ENCODE measurements around the gene DIPK1B.

The DIPK1B gene

DNA sequence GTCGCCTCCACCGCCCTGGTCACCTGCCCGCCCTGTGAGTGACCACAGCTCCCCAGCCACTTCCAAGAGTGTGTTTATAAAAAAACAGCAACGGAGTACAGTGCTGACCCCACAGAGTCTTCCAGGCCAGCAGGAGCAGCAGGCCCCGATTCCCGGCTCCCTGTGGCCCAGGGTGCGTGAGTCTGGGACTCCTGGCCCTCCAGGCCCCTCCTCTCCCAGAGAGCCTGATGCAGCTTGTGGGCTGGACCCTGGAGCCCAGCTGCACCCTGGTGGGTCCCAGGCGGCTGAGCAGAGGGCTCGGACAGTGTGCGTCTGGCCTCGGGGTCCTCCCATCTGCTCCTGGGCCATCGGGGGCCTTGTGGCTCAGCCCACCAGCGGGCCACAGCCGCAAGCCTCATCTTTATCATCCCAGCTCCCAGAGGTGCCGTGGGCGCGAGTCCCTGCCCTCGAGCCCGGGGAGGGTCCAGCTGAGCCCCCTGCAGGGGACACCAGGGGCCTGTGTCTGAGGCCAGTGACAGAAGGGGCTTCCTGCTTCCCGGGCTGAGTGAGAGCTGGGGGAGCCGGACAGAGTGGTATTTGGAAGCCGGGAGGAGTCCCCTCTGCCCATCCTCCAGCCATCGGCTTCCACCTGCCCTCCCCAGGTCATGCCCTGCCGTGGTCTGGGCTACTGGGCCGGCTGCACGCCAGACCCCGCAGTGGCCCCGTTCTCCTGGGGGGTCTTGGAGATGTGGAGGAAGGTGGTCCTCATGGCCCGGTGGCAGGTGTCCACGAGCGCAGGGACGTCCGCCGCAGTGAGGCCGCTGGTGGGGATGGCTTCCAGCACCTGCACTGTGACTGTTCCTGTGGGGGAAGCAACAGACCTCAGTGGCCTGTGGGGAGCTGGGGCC lies 39.0 kb upstream of the DIPK1B start:
- DNase-seq = no peak

DNA sequence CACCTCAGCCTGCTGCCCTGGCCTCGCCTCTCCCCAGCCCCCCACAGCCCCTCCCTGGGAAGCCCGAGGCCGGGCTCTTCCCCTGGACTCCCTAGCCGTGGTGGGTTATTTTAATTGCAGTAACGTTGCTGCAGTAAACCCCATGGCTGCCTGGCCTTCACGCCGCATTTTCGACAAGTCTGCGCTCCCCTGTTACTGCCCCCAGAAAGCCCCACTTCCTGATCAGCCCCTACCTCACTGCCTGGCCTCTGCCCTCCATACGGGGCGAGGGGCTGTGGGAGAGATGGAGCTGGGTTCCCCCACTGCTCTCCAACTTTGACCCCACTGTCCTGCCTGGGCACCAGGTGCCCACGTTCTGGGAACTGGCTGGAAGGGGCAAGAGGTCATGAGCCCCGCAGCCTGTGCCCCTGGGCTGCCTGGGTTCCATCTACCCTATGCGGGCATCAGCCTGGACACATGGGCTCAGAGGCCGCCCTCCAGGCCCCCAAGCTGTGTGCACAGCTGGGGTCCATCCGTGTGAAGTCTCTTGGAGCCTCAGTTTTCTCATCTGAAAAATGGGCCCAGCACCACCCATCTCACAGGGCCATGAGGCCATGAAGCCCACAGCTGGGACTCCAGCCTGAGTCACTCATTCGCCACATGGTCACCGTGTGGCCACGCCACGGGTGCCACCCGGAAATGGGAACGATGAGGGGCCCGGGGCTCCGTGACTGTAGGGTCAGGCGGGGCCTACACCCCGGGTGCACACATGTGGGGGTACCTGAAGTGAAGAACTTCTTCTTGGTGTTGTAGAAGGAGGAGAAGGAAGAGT lies 38.2 kb upstream of the DIPK1B start:
- no peak for DNase-seq

DNA sequence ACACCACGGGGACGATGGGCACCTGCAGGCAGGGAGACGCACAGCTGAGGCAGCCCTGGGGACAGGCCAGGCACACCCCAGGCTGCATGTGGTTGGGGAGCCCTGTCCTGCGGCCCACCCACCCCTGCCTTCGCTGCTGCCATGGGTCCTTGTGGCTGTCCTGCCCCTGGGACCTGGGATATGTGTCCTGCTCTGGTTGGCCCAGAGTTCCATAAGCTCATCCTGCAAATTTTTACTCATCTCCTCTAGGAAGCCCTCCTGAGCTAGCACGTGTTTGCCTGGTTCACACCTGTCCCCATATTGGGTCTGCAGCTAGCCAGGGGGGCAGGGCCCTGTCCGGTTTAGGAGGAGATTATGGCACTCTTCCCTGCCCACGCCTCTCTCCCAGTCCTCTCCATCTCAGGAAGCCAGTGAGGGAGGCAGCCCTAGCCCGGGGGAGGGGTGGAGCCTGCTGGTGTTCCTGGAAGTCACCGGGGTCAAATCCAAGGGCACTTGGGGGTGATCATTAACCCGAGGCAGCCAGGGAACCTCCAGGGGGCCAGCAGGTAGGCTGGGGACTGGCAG lies 37.5 kb upstream of the DIPK1B start:
- DNase-seq = no peak

DNA sequence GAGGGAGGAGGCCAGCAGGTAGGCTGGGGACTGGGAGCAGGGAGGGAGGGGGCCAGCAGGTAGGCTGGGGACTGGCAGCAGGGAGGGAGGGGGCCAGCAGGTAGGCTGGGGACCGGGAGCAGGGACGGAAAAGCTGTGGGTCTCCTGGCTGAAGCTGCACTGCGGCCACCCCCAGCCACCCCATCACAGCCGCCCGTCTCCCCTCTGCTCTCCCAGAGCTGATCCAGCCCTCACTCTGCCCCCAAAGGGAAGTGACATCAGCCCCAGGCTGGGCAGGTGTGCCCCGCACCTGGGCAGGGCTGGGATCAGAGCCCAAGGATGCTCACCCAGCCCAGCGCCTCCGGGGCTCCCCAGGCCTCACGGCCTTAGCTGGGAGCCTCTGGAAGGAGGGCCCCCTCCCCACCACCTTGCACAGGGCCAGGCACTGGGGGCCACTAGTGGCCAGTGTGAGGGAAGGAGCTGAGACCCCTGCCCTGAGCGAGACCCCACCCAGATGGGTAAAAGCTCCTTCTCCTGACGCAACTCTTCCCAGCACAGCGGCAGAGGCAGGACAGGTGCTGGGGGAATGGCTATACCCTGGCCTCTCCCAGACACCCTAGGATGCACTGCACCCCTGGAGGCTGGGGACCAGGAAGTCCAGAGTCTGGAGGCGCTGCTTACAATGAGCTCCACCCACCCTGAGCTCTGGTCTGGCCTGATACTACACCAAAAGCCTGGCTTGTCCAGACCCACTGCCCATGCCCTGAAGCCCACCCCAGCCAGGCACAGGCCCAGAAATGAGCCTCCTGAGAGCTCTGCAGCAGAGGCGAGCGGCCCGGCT lies 36.7 kb upstream of the DIPK1B start:
- DNase-seq = no peak

DNA sequence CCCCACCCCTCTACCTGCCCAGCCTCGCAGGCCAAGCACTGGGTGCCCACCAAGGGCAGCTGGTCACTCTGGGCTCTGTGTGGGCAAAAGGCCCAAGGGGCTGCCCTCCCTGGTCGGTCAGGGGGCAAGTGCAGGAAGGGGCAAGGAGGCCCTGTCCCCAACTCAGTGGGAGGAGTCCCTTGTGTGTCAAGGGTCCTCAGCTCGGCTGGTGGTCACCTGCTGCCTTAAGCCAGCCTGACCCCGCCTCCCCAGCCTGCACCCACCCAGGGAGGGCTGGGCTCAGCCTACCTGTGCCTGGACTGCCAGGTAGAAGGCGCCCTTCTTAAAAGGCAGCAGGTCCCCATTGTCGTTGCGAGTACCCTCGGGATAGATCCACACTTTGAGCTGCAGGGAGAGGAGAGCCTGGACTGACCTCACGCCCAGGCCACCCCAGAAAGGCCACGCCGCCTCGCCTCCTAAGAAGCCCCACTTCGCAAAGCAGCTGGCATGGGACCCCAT lies 36.0 kb upstream of the DIPK1B start:
- DNase-seq = no peak

DNA sequence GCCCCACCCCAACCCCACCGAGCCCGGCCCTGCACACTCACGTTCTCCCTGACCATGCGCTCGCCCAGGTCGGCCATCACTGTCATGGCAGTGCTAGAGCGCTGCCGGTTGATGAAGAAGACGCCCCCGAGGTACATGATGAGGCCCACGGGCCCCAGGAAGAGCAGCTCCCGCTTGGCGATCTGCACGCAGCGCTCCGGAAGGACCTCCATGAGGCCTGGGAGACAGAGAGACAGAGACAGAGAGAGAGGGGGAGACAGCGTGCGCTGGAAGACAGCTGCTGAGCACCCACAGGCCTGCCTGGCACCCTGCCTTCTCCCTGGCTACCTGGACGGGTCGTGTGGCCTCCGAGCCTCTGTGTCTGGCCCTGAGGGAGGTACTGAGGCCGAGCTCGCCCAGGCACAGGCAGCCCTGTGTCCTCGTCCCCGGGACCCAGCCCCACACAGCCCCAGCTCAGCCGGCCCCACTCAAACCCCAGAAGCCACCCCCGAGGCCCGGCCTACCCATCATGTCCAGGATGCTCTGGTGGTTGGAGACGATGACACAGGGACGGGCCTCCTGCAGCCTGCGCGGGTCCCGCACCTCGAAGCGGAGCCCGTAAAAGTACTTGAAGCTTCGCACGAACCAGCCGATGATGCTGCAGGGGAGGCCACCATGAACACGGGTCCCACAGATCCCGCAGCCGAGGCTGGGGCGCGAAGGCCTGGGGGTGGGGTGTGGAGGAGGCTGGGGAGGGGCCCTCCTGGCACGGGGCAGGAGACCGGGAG lies 35.3 kb upstream of the DIPK1B start:
- no peak for DNase-seq

DNA sequence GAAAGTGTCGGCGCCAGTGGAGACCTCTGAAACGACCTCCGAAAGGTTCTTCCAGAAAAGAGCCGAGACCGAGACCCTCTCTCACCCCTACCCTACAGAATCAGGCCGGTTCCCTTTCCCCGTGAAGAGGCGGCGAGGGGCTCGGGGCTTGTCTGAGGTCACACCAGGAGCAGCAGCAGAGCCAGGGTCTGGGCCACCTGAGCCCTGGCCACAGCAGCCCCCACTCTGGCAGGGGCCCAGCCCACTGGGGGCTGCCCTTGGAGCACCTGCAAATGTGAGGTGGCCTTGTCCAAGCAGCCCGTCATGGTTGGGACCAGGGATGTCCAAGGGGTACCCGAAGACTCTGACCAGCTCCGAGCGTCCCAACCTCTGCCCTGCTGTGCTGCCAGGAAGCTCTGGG lies 34.3 kb upstream of the DIPK1B start:
- no peak for DNase-seq

DNA sequence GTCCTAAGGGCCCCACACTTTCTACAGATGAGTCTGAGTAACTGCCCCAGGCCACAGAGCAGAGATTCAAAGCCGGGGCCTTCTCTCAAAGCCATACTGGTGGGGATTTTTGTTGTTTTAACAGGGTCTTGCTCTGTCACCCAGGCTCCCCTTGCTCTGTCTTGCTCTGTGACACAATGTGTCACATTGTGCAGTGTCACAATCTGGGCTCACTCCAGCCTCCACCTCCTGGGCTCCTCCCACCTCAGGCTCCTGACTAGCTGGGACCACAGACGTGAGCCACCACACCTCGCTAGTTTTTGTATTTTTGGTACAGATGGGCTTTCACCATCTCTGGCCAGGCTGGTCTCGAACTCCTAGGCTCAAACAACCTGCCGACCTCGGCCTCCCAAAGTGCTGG lies 33.7 kb upstream of the DIPK1B start:
- no peak for DNase-seq

DNA sequence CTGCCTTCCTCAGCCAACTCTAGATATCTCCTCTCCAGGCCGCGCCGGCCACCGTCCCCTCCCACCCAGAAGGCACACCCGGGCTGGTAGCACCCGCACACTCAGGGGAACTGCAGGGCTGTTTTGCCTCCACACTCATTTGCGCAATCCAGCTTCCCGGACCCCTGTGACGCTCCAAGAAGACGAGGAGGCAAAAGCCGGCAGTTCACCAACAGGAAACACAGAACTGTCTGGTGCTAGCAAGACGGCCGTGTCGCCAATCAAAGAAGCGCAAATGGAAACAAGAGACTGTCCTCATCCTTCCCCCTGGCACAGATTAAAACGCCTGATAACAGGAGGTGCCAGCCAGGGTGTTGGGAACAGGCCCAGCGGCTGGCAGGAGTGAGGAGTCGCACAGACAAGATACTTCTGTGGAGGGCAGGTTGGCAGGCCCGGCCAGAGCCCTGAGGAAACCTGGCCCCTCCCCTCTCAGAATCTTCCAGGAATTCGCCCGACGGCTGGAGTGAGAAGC lies 32.9 kb upstream of the DIPK1B start:
- DNase-seq = no peak

DNA sequence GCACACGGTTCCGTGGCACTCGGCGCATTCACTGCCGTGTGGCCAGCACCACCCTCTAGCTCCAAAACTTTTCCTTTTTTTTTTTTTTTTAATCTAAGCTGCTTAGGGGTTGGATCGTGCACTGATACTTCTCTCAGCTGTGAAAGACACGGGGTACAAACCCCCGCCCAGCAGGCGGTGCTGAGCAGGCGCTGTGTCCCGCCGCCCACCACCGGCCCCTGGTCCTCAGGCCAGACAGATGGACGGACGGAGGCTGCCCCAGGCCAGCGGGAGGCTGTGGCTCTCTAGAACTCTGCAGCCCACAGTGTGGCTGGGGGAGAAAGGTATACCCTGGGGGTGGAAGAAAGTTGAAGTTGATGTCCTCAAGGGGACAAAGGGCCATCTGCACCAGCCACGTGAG lies 31.3 kb upstream of the DIPK1B start:
- DNase-seq = no peak

DNA sequence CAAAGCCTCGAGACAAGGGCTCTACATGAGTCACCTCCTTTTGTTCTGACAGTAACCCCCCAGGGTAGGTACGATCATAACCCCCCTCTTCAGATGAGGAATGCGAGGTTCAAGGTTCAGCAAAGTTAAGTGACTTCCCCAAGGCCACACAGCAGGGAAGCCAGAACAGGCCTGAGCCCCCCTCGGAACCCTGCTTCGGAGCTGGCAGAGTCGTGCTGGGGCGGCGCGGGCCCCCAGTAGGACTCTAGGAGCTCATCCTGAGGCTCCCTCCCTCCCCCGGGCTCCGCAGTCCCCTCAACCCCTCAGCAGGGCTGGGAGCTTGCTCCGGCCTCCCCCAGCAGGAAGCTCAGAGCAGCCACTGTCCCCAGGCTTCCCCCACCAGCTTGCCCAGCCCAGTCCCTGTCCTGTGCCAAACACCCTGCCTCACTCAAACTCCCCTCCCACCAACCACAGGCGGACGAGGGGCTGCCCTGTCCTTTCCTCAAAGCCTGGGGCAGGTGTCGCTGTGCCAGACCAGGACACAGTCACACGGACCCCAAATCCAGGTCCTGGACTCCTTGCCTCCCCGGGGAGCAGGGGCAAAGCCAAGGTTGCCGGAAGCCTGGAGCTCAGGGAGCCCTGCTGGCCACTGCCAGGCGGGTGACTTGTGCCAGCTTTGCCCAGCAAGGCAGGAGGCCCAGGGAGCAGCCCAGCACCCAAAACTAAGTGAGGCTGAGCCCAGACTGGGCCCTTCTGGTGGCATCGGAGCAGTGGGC lies 30.2 kb upstream of the DIPK1B start:
- DNase-seq = no peak

DNA sequence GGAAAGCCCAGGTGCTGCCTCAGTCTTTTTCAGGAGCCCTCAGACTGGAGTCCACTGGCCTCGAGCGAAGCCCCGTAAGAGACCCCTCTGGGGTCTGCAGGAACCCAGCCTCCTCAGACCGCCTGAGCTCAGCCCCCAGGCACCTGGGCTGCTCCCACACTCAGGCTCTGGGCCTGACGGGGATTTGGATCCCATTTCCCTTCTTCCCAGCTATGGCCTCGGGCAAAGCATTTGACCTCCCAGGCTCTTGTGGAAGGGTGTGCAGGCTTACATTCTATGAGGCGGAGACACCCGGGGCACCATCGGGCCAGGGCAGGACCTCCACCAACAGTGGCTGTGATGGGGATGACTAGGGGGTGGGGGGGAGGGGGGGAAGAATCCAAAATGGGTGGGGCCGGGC lies 29.7 kb upstream of the DIPK1B start:
- no peak for DNase-seq

DNA sequence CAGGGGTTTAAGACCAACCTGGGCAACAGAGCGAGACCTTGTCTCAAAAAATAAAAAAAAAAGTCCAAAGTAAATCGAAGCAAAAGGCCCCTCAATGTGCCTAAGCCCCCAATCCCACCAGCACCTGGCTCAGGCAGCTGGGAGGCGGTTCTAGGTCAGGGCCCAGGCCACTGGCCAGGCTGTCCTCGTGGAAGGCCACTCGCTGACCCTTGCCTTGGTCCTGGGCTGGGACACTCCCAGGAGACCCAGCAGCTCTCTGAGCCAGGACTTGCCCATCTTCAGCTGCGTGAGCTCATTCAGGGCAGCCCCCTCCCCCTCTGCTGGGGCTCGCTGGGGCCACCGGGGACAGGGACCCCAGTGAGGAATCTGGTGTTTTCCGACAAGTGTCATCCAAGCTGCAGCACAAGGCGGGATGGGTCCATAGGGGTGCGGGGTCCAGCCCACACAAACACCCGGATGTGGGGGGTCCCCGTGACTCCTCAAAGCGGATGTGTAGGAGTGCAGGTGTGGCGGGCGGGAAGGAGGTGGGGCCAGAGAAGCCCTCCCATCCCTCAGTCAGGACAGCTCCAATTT lies 29.1 kb upstream of the DIPK1B start:
- DNase-seq = no peak

DNA sequence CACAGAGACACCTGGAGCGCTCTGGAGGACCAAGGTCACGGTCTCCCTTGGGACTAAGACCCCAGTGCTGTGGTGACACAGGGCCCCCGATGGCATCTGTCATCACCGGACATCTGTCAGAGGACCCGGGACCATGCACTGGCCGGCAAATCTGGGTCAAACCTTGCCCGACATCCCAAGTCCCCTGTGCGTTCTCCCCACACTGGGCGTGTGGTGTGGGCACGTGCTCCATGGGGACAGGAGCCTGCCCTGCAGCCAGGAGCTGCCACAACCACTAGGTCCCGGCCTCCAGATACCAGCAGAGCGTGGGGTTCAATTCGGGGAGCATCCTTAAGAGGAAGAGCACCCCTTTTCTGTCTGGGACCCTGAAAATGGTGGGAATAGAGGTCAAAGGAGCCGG lies 28.6 kb upstream of the DIPK1B start:
- no peak for DNase-seq

DNA sequence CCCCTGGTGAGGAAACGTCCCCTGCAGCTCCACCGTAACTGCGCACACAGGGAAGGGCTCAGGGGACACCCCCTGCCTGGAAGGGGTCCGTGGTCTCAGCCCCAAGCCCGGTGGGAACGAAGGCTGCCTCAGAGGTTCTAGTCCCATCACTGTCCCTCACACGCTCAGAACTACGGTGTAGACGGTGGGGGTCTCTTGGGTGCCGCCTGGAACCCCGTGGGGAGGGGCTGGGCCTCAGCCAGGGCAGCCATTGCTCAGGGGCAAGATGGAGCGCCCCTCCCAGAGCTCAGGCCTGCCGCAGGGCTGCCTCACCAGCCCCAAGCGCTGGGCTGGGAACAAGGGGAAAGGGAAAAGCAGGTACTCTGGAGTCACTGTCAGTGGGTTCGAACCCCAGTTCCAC lies 28.0 kb upstream of the DIPK1B start:
- DNase-seq = no peak

DNA sequence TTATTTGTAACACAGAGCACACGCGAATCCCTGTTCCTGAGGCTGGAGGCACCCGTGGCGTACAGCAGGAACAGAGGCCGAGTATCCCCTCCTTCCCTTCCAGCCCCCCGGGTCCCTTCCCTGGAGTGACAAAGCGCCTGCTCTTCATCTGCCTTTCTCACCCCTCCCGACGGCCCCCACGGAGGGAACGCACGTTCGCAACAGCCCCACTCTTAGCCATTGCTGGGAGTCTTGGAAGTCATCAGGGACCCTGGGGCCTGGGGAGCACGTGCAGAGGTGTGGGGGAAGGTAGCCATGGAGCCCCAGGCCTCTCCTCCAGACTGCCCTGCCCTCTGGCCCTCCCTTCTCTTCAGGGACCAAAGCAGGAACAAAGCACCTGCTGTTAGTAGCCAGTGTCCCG lies 27.6 kb upstream of the DIPK1B start:
- DNase-seq = no peak

DNA sequence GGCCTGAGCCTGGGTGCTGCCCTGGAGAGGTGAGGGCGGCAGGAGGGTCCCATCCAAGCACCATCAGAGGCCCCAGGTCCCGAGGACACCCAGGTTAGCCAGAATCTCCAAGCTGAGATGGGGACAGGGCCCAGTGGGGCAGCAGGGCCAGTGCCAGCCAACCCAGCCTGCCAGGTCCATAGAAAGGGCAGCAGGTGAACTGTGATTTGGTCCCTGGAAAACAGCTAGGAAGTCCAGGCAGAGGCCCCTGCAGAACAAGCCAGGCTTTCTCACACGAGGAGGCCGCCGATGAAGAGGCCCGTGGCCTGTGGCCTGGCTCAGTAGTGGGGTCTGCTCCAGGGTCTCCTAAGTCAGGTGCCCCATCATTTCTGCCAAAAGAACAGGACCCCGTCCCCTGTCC lies 27.2 kb upstream of the DIPK1B start:
- DNase-seq = no peak

DNA sequence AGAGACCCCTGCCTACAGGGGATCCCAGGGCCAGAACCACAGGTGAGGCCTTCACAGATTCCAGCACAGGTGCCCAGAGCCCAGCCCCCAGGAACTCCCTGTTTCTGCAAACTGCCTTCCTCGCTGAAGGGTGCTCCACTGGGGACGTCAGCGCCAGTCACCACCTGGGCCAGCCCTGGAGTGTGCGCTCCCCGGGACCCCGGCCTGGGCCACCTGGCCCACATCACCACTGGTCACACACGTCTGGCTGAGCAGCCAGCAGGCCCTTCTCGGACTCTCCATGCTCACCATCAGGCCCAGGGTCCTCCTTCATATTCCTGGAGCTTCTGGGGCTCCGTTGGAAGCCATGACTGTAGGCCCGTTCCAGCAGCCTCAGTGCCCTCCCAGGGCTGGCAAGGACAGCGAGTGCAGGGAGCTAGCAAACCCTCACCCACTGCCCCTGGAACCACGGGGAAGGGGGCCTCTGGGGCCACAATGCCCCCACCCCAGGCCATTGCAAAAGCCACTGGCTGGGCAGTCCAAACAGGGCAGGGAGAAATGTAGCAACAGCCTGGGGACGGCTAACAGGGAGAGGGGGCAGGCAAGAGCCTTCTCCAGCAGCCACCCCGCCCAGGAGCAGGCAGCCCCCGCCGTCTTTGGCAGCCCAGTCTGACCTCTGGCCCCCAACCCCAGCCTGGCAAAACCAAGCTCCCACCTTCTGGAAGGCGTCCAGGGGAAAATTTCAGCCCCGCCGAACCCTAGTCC lies 26.4 kb upstream of the DIPK1B start:
- peak in 1 of 2 experiments; percentile 36 for DNase-seq

DNA sequence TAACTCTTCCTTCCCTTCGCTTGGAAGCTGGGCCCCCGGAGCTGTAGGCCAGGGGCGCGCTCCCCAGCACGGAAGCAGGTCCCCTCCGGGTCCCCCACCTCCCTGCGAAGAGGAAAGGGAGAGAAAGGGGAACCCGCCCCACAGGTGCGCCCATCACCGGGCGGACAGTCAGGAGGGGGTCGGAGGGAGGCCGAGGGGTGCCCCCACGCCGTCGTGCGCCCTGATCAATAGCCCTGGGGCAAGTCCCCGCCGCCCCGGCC lies 25.9 kb upstream of the DIPK1B start:
- DNase-seq = no peak
